COLO668 (cell line): ENCODE measurements around the gene RPA1.
"Not testable (repeated sequence)": the region's sequence is repeated elsewhere in the genome, so short reads cannot be mapped to it uniquely, and the experiment has no call there.

Source experiments
- DNase-seq: peaks from one replicate; lab custom pipeline; 2025; ENCODE audit not compliant: unreplicated experiment; lab: John Stamatoyannopoulos, UW

RPA1 gene

DNA sequence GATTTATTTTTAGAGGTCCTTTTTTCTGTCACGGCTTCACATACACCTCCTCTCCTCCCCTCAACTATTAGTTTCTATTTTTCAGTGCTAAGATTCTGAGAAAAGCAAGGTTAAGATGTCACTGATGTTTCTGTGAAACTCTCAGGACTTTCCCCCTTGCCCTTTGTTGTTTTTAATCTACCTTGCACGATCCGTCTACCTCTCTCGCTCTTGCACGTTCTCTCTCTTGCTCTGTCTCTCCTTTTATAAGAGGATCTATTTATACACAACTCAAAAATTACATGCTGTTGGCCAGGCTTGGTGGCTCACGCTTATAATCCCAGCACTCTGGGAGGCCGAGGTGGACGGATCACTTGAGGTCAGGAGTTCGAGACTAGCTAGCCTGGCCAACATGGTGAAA, 43.6 kb downstream of the RPA1 start:
- no peak for DNase-seq

DNA sequence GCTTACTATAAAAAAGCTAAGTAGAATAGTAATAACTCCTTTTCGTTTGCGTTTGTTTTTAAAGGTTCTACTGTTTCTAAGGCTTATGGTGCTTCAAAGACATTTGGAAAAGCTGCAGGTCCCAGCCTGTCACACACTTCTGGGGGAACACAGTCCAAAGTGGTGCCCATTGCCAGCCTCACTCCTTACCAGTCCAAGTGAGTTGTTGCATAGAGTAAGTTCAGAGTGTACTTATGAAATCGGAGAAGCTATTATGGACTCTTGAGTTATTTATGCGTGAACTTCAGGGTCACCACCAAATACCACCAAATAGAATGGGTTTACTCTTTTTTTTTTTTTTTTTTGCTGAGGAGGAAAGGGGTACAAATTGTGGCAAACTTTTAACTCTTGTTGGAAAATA, 45.8 kb downstream of the RPA1 start:
- DNase-seq = no peak

DNA sequence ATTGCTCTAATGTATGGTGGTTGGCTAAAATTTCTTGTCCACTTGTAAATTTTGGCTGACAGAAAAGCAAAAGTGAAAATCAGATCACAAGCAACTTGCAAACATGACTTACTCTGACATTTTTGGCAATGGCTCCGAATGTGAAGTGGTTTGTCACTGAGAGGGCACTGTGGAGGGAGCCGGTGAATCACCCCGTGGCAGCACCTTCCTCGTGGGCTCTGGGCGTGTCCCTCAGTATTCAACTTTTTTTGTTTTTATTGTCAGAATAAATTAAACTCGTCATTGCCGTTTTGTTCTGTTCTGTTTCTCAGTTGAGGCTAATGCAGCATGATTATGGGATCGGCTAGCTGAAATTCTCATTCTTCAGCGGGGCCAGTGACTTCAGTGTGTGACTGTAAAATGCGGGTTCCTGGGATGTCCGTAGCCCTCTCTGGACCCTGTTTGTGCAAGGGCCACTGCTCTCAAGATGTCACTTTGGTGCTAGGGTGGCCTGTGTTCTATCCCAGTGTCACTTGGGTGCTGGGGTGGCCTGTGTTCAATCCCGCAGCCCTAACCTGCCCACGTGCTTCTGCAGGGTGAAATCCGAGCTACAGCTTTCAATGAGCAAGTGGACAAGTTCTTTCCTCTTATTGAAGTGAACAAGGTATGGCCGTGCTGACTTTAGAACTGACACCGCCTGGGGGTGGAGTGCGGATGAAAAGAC, 48.8 kb downstream of the RPA1 start:
- no peak for DNase-seq

DNA sequence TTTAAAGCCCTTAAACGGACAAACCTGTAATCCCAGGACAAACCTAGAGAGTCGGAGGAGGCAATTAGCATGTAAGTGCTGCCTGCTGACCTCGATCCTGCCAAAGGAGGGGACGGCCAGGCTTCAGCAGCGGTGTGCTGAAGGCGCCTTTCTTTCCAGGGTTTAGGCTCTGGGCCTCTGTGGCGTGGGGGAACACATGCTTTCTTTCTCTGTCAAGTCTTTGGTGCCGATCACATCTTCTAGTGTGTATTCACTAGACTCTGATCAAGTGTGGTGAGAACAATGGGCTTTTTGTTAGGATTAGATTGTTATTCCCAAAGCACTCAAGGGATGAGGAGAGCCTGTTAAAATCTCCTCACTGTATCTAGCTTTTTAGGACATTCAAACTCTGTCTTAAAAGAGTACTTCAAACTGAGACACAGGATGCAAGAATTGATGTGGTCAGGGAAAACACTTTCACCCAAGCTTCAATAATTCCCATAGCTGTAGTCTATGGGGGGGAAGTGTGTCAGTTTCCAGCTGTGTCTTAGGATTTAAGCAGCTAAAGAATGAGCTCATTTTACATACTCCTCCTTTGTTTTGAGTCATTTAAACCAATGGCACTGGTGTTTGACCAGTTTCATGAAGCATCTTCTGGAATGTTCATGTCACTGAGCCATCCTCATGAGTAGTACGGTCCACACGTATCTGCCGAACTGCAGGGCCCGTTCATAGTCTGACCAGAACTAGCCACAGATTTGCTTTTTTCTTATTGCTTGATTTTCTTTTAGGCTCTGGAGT, 51.2 kb downstream of the RPA1 start:
- DNase-seq = no peak

DNA sequence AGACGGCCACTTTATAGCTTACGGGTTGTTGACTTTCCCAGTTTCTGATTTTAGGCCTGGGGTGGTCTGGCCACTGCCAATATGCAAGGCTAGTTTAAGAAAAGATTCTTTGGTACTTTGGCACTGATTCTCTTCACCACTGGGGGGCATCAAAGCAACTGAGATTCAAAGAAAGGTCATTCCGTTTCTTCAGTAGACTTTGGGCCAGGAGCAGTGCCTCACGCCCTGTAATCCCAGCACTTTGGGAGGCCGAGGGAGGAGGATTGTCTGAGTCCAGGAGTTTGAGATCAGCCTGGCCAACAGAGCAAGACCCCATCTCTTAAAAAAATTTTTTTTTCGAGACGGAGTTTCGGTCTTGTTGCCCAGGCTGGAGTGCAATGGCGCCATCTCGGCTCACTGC, 53.0 kb downstream of the RPA1 start:
- no peak for DNase-seq

DNA sequence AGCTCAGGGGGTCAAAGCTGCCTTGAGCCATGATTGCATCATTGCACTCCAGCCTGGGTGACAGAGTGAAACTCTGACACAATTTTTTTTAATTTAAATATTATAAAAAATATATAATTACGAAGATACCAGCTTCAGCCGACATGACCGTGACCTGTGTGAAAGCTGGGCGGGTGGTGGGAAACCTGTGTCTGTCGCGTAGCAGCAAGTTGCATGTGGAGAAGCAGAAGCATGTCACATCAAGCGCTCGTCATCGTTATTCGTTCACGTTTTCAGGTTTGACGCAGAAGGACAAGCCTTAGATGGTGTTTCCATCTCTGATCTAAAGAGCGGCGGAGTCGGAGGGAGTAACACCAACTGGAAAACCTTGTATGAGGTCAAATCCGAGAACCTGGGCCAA, 53.7 kb downstream of the RPA1 start:
- no peak for DNase-seq

DNA sequence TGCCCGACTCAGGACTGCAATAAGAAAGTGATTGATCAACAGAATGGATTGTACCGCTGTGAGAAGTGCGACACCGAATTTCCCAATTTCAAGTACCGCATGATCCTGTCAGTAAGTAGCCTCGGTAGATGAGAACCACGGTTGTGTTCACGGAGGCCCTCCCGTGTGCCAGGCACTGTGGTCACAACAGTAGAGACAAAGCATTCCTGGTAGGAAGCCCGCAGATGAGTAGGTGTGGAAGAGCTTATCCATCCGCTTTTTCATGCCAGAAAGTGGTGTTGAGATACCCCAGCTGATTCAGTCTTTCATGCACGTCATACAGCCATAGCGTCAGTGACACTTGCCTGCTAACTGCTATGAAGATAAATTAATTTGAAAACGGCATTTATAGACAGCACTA, 58.9 kb downstream of the RPA1 start:
- DNase-seq = no peak

DNA sequence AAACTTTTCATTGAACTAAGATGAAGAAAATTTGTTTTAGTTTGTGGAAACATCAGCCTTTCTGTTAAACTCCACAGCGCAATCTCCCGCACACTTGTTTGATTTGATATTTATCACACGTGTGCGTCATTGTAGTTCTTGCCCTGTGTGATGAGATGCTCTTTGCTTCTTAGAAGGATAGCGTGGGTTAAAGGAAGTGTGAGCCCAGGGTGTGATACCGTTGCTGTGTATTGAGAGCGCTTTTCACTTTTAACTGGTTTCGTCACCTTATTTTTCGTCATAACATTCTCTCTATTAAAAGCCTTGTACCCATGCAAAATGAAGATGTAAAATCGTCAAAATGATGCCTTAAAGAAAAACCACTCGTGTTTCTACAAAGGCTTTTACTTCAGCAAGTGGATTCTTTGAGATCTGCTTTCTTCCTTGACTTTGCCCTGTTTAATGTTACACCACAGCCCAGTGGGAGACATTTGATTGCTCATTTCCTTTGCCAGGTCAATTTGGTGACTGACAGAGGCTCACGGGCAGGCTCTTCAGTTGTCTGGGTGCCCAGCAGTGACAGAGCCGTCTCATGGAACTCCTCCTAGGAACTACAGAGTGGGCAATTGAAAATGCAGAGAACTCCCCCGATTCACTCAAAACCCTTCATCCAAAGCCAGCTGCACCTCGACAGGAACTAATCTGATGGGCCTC, 61.1 kb downstream of the RPA1 start:
- DNase-seq = no peak

DNA sequence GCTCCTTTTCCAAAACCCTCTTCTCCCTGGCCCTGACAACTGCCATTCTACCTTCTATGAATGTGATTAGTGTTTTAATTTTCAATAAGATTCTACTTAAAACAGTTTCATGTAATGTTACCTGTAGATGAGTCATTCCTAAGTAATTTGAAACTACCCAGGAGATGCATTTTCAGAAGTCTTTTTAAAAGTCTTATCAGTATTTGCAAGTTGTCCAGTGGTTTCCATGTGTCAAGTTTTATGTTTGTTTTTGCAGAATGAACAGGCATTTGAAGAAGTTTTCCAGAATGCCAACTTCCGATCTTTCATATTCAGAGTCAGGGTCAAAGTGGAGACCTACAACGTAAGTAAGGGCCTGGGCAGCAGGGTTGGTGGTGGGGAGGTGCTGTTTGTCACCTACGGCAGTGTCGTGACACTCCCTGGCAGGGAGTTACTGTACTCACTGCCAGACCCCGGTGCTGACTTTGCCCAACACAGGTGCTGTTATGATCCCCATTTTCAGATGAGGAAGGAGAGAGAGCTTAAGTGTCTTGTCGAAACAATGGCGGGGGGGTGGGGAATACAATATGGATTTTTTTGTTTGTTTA, 65.0 kb downstream of the RPA1 start:
- no peak for DNase-seq

DNA sequence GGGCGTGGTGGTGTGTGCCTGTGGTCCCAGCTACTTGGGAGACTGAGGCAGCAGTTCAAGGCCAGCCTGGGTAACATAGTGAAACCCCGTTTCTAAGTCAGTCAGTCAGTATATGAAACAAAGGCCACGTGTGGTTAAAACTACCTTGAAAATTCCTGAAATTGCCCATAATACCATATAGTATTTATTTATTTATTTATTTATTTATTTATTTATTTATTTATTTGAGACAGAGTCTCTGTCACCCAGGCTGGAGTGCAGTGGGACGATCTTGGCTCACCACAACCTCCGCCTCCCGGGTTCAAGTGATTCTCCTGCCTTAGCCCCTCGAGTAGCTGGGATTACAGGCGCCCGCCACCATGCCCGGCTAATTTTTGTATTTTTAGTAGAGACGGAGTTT, 65.7 kb downstream of the RPA1 start:
- DNase-seq = not testable (repeated sequence)

DNA sequence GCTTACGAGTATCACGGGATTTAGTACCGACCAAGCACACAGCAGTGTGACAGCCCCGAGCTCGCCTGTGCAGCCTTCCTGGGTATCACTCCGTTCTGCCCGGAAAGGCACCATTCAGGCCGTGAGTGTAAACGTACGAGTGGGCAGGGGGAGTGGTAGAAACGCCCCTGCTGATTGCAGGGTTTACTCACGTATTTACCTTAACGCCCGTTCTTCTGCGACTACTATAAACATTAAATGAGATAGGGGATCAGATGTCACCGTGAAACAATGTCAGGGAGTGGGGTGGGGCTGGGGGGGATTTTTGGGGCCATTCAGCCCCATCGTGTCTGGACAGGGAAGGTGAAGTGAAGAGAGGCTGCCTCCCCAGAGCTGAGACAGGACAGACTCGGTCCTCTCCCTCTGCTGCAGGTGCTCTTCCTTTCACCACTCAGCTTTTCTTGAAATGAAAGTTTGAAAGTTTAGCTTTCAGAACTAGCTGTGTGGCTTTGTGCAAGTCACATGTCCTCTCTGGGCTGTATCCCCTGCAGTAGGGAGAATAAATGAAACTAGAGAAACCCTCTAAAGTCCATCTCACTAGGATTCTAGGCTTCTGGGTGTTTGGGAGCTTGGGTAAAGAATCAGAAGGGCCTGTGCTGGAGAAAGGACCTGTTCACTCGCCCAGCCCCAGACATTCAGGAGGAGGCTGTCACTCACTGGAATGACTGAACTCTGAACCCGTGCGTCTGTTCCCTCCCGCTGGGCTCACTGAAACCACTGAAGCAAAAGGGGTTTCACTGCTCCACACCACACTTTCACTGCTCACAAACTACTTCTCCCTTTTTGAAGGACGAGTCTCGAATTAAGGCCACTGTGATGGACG, 66.7 kb downstream of the RPA1 start:
- no peak for DNase-seq

DNA sequence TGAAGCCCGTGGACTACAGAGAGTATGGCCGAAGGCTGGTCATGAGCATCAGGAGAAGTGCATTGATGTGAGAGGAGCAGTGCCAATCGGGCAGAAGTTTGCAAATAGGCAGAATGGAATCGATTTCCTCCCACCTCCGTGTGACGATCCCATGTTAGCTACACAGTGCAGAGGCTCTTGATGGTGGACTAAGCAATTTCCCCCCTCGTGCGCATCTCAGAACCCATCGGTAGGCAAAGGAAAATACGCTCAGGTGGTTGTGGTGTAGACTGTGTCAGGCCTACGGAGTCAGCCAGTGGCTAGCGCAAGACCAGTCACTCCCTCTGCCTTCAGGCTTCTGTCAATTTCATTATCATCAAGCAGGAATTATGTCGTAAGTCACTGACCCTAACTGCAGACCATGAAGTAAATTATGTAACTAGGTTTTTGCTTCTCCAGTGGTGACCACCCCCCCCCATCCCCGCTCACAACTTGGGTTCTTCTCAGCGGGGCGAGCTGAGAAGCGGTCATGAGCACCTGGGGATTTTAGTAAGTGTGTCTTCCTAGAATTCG, 67.4 kb downstream of the RPA1 start:
- no peak for DNase-seq

DNA sequence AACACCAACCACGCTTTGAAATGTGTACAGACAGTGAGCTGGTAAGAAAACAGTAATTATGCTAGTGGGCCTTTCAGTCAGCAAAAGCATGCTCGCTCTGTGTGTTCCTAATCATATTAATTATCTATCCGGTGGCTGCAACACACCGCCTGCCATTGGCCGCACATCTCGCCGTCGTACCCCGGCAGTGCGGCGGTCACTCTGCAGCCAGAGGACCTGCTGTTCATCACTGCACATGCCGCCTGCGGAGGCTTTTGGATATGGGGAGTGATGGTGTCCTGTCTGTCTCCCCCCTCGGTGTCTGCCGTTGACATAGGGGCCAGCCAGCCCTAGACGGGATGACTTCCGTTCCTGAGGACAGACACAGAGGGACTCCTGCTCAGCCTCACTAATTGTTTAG, 68.5 kb downstream of the RPA1 start:
- DNase-seq = no peak

DNA sequence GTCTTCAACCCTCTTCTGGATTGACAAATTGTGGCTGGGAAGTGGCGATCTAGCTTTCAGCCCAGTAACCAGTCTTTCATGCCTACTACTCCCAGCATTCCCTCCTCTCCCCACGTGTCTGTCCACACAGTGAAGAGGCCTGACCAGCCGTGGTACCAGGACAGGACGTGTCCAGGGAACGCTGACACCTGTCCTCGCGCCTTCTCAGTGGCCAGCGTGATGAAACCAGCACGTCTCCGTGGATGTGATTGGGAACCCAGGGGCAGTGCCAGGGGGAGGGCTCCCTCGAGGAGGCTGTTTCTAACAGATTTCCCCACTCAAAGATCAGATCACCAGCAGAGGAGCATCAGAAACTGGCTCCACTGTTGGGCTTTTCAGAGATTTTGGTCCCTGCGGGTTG, 69.1 kb downstream of the RPA1 start:
- DNase-seq = no peak

DNA sequence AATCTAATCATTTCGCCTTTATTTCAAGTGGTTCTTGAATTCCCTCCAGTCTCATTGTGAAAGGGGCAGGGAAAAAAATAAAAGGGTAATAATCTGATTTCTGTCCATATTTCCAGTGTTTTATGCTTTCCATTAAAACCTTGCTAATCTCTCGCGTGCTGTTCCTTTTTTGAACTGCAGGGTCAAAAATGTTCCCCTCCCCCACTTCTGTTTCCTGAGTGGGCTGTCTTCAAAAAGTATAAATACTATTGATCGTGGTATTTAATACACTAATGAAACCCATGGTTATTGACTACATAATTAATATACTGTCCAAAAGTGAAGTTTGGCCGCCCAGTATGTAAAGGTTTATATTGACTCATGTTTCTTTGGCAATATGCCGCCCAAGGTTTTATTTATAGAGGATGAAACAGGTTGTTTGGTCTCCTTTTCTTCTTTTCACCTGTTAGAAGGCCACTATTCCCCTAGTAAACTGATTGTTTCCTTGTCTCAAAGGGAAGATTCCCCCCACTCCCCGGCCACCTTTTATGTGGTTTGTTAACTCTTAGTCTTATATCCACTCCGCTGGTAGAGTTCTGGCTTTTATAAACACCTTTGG, 69.7 kb downstream of the RPA1 start:
- no peak for DNase-seq

DNA sequence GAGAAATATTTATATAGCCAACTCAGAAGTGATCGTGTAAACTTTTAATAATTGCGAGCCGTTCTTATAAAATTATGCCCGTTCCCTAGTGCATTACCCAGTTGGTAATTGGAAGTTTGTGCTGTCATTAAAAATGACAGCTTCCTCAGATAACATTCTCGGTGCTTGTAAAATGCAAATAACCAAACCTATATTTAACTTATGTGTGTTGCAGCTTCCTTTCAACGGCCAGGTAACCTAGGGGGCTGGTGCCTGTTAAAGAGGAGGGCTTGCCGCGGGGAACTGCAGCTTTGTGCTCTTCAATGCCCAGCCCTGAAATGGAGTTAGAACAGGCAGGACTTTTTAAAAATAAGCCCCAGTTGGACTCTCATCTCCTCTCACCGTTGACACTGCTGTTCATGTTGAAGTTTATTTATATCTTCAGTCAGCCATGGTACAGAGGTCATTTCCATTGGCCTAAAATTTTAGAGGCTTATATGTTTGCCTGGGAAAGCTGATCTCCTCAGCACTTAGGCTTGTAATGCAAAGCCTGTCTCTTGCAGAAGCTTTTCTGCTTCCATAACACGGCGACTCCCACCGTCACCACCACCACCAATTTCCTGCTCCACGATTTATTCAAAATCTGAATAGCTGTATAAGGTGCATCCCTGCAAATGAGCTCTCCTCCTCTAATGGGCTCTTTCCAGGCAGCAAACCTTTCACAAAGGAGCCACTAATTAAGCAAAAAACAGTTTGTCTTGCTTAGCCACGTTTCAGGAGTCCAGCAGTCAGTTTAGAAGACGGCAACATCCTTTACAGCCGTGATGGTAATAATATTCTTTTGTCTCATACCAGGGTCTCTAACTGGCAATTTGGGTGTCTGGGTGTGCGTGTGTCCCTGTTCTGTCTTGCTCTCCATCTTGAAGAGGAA, 74.7 kb downstream of the RPA1 start:
- no peak for DNase-seq

DNA sequence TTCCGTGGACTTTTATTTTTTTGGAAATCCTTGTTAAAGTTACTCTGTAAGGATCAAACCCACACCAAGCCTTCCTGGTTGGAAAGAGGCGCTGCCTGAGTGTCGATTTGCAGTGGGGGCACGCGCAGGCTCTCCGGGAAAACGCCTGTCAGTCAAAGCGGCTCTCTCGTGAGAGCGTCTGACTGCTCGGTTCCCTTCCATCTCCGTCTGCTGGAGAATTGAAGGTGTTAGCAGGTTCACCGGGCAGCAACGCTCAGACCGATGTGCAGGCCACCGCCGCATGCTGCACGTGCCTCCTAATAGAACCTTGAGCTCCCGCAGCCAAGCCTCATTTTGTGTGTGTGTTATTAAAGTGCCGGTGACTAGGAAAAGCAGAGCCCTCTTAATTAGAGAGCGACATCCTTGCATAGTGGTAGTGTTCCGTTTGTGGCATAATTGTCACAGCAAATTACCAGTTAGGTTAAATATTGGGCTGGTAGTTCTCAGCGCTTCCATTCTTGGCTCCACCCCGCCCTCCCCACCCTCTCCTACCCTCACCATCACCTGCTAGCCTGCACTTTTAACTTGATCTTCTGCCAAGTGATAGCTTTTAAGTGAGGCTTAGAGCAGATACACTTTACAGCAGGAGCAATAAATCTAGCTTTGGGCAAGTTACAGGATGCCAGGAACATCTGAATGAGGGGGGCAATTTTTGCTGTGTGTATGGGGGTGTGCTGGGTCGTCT, 75.5 kb downstream of the RPA1 start:
- DNase-seq = peak; percentile 34

DNA sequence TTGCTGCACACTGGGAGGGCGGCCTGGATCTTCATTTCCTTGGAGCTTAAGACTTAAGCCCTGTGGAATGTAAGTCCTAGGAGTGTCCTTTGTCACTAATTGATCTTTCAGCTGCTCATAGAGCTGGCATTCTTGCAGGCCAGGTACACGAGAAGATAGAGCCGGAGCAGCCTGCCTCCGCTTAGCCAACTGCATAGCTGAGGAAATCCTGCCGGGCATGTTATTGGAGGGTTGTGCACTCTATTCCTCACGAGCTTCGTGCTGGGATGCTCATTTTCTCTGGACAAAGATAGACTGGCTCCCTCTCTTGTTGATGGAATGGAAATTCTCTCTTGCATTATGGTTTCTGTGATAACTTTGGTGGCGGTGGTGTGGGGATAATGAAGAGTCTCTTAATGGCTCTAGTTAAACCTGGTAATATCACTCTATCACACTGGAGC, 76.9 kb downstream of the RPA1 start:
- no peak for DNase-seq
